Gastroesophageal sphincter (tissue), 3 donors: Measurements from ENCODE around the gene SETBP1.

Experiments used
- POLR2A ChIP-seq, 2 donors: fragments of 450-650 bp; IDR thresholded peaks; one replicate each; pipeline ENCODE4 v1.6.1; 2017; ENCODE audit warnings: antibody characterized with exemption in 2 of 2, mild to moderate bottlenecking in 2 of 2, moderate library complexity in 1 of 2
- POLR2AphosphoS5 ChIP-seq: sonication (generic); formaldehyde crosslinking; IDR thresholded peaks from one replicate; pipeline ENCODE4 v1.6.1; 2017; ENCODE audit warnings: antibody characterized with exemption
- TF ChIP-seq, protein P1 (sequence below), 4 experiments: fragments of 200-600 bp in 2 of 4; fragments of 450-650 bp in 2 of 4; sonication (generic) in 1 of 4; IDR thresholded peaks; one replicate each; pipeline ENCODE4 v1.5.1; 2017 to 2019; ENCODE audit warnings: antibody characterized with exemption in 4 of 4, mild to moderate bottlenecking in 2 of 4, moderate library complexity in 2 of 4

DNA sequence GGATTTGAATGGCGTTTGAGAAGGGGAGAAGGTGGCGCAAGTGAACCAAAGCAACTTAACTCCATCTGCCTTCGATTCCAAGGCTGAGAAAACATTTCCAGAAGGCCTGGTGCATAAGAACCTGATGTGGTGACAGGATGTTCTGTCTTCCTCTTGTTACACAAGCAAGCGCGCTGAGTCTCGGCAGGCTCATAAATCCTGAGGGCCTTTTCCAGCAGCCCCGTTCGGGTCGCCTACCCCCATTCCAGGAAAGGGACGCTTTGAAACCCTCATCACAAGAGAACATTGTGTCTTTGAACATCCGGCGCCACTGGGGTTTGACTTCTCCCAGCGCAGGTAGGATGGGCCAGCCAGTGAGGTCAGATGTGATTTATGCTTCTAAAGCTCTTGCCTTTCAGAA, 403.5 kb downstream of the SETBP1 start:
- TF ChIP-seq POLR2A (IDR thresholded peaks at IDR 0.05) = no peak
- peak; percentile 71 for TF ChIP-seq POLR2AphosphoS5
- TF ChIP-seq, protein P1, sequence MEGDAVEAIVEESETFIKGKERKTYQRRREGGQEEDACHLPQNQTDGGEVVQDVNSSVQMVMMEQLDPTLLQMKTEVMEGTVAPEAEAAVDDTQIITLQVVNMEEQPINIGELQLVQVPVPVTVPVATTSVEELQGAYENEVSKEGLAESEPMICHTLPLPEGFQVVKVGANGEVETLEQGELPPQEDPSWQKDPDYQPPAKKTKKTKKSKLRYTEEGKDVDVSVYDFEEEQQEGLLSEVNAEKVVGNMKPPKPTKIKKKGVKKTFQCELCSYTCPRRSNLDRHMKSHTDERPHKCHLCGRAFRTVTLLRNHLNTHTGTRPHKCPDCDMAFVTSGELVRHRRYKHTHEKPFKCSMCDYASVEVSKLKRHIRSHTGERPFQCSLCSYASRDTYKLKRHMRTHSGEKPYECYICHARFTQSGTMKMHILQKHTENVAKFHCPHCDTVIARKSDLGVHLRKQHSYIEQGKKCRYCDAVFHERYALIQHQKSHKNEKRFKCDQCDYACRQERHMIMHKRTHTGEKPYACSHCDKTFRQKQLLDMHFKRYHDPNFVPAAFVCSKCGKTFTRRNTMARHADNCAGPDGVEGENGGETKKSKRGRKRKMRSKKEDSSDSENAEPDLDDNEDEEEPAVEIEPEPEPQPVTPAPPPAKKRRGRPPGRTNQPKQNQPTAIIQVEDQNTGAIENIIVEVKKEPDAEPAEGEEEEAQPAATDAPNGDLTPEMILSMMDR (IDR thresholded peaks at IDR 0.05) = no peak
